IMR-90 (cell line): ENCODE results near the gene FRMD5.

Experiments
- CTCF ChIP-seq: conservative IDR thresholded peaks from 2 replicates; pipeline ENCODE4 v1.5.1; 2012; ENCODE audit warnings: mild to moderate bottlenecking, low read depth, low read length, improper control_type of control experiment
- ELK1 ChIP-seq: fragments of 150-350 bp; IDR thresholded peaks from 2 replicates; pipeline ENCODE4 v1.6.1; 2016; ENCODE audit warnings: low read depth, mild to moderate bottlenecking, low read length, moderate library complexity, borderline replicate concordance
- MXI1 ChIP-seq: IDR thresholded peaks from 2 replicates; pipeline ENCODE4 v1.6.1; 2012; ENCODE audit warnings: low read depth, mild to moderate bottlenecking, low read length, moderate library complexity, borderline replicate concordance
- POLR2A ChIP-seq: IDR thresholded peaks from 2 replicates; pipeline ENCODE4 v1.6.1; 2012; ENCODE audit warnings: mild to moderate bottlenecking, low read depth, low read length
- RAD21 ChIP-seq: IDR thresholded peaks from 2 replicates; pipeline ENCODE4 v1.6.1; 2012; ENCODE audit warnings: low read length, improper control_type of control experiment
- USF2 ChIP-seq: fragments of 150-350 bp; IDR thresholded peaks from 2 replicates; pipeline ENCODE4 v1.6.1; 2017; ENCODE audit warnings: mild to moderate bottlenecking, antibody characterized with exemption, low read length, low read depth

GRCh38 chr15:44023176-44023575 is 171.9 kb downstream of the FRMD5 start:
- TF ChIP-seq RAD21 (no peak), USF2 (no peak), MXI1 (no peak), ELK1 (no peak), CTCF (no peak), POLR2A (no peak)
